ENCODE data around the gene TRIM75.
"Not testable (repeated sequence)": the region's sequence is repeated elsewhere in the genome, so short reads cannot be mapped to it uniquely, and the experiment has no call there.

Gene TRIM75

DNA sequence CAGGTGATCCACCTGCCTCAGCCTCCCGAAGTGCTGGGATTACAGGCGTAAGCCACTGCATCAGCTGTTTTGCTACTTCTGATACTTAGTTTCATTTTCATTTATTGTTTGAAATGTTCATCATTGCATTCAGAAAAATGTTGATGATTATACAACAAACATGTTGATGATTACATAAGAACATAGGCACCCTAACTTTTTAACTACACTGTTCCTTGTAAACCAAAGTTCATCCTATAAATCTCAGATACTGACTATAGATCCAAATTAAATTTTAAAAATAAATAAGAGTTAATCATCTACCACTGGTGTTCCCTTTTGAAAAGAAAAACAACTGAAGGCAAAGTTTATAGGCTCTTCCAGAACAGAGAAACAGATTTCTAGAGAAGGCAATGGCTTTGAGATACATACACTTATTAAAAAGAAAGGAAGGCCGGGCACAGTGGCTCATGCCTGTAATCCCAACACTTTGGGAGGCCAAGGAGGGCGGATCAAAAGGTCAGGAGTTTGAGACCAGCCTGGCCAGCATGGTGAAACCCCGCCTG is 23.4 kb downstream of the TRIM75 start:
- DNase-seq (ENCODE audit: low read depth in 2 of 2) = no peak

DNA sequence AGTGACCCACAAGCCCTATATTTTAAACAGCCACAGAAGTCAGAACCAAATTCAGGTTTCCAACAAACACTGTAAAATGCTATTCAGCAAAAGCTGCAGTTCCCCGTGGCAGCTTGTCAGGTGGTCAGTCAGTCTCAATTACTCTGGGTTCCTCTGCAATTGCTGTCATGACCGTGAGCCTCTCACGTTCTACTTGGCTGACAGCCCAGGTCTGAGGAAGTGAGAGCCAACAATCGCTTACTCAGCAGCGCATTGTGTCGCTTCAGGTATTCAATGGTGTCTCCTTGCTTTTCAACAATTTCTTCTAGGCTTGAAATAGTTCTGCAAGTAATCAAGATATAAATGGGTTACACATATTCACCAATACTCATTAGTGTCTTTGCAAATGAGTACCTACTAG is 25.8 kb downstream of the TRIM75 start:
- peak in 1 of 2 experiments; percentile 2 for DNase-seq (ENCODE audit: low read depth in 2 of 2)

DNA sequence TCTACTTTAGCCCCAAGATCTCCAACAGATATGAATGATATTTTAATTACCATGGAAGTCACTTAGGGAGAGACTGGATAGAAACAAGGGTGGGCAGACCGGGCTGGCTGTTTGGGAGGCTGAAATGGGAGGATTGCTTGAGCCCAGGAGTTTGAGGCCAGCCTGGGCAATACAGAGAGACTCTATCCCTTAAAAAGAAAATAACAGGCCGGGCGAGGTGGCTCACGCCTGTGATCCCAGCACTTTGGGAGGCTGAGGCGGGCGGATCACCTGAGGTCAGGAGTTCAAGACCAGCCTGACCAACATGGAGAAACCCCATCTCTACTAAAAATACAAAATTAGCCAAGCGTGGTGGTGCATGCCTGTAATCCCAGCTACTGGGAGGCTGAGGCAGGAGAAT is 31.1 kb downstream of the TRIM75 start:
- not testable (repeated sequence) for DNase-seq (ENCODE audit: low read depth in 2 of 2)

DNA sequence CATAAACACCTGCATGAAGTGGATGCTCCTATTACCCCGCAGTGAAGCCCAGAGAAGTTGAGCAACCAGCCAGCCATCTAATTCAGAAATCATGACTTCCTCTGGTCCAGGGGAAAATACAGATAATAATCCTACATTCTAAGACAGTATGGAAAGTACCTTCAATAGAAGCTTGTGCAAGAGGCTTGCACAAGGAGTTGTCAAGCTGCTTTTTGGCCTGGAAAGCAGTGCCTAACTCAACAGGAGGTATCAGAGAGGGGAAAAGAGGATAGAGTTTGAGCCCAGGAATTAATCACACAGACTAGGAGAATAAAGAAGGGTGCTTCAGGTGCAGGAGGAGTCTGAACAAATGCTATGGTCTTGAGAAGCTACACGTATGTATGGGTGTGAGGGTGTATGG is 32.3 kb downstream of the TRIM75 start:
- no peak for DNase-seq (ENCODE audit: low read depth in 2 of 2)

DNA sequence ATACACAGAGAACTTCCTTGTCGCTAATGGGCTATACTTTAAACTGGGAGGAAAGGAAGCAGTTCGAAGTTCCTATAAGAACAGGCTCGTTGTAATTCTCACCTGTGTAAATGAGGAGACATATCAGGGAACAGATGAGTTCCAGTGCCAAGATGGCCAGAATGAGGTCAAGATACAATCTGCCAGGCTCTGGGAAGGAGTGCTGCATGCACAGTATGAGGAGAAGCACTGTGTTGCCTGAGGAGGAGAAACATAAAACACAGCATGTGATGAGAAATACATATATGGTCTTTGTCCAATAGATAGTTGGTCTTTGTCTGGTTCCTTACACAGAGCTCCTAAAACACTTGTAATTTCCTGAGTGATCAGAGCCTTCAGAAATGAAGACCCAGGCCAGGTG is 34.7 kb downstream of the TRIM75 start:
- no peak for DNase-seq (ENCODE audit: low read depth in 2 of 2)

DNA sequence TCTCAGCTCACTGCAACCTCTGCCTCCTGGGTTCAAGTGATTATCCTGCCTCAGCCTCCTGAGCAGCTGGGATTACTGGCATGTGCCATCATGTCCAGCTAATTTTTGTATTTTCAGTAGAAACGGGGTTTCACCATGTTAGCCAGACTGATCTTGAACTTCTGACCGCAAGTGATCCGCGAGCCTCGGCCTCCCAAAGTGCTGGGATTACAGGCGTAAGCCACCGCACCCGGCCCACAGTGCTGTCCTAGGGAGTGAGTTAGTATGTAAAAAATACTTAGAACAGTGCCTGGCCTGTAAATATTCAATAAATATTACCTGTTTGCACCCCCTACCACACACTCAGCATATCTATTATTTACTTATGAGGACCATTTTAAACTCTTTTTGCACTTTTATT is 38.5 kb downstream of the TRIM75 start:
- not testable (repeated sequence) for DNase-seq (ENCODE audit: low read depth in 2 of 2)

DNA sequence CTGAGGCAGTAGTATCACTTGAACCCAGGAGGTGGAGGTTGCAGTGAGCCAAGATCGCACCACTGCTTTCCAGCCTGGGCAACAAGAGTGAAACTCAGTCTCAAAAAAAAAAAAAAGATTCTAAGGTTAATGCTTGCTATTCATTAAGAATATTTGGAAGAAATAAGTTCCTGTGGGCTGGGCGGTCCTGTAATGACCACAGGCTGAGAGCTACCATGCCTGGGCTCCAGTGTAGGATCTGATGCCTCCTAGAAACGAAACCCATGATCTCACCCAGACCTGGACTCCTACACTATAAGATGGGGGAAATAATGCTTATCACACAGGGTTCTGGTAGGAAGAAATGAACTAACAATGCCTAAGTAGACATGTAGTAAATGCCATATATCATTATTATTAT is 41.2 kb downstream of the TRIM75 start:
- DNase-seq (ENCODE audit: low read depth in 2 of 2) = no peak

DNA sequence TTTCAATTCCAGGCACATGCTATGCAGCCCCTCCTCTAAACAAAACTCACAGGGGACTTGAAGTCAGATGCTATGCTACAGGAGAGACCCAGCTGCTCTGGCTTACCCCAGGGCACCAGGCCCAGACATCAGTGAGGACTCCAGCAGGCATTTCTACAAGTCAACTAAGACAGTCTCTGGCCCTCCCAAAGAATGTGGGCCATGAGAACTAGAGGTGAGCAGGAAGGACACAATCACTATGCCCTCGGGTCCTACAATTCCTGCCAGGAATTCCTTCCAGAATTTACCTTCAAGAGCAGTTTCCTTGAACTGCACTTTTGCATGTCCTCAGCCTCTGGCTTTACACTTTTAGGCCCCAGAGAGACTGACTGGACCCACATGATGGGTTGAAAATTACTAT is 41.6 kb downstream of the TRIM75 start:
- no peak for DNase-seq (ENCODE audit: low read depth in 2 of 2)

DNA sequence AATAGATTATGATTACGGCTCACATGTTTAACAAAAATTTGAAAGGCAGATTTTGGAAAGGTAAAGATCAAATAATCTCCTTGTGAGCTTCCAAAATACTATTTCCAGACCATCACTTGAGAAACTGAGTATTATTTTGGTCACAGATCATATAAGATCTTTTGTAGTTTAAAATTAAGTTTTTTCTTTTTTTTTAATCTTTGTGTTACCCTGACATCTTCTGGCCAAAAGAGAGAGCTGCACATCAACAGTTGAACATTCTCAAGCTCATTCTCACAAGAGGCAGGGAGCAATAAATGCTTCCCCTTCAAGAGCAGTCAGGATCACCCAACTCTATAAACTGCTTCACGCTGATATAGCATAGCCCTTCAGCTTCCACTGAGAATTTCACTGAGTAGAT is 43.1 kb downstream of the TRIM75 start:
- DNase-seq (ENCODE audit: low read depth in 2 of 2) = peak in 1 of 2 experiments; percentile 10

DNA sequence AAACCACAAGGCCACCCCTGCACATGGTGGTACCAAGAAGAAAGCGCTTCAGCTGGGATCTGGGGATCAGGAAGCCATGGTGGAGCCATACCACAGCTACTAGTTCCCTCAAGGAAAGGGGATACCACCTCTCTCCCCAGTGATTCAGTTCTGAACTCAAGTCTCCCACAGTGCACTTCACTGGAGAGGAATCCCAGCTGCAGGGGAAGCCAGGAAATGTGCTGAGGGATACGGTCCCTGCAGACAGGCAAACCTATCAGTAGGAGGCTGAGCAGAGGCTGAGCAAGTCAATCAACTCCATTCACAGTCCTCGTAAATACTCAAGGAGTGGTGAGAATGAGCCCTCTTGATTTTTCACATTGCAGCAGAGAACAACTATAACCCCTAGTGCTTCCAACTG is 48.0 kb downstream of the TRIM75 start:
- no peak for DNase-seq (ENCODE audit: low read depth in 2 of 2)

DNA sequence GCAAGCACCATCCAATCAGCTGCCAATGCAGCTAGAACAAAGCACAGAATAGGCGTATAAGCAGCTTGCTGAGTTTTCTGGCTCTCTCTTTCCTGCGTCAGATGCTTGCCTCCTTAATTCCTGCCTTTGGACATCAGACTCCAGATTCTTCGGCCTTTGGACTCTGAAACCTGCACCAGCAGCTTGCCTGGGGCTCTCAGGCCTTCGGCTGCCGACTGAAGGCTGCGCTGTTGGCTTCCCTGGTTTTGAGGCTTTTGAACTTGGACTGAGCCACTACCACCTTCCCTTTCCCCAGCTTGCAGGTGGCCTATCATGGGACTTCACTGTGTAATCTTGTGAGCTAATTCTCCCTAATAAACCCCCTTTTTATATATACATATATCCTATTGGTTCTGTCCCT is 52.9 kb downstream of the TRIM75 start:
- DNase-seq (ENCODE audit: low read depth in 2 of 2) = no peak

Data from fibroblast of skin of left quadriceps (primary cell).